ENCODE measurements around the gene HADHA. TPM values are rescaled to one million over a fixed set of nuclear protein-coding genes. Genes with fewer than 3 reads are reported as not detected.

The HADHA gene
- total RNA-seq, 1 donor from 2014 or later = 115 TPM

DNA sequence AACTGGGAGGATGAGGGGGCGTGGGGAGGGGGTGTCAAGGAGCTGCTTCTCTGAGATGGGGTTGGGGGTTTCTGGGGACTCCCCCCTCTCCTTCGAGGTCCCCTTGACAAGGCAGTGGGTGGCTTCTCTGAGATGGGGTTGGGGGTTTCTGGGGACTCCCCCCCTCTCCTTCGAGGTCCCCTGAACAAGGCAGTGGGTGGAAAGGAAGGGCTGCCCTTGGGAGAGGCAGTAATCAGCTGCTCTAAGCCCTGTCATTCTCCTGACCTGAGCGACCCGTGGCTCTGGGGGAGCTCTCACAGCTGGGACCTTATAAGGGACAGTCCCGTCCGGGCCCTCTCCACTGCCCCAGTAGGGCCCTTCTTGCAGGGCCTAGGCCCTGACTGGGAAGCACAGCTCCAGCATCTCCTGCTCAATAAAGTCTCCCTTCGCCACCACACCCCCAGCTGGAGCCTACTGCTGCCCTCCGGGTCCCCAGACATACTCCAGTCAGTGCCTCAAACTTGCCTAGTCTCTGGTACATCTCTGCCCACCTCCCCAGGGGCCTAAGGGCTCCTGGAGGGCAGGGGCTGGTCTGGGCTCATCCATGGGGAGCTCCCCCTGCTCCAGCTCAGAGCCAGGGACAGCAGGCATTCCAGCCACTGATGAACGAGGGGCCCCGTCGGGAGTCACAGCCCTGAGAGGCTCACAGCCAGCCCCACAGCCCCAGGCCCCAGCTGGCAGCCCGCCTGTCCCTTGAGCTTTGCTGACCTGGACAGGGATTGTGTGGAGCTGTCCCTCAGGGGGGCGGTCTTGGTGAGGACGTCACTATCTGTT, 68.8 kb downstream of the HADHA start:
- Histone ChIP-seq H3K27me3 (ENCODE audit: control insufficient read depth, insufficient read depth, low read length) (peaks cover 35% of the 10 kb centered on the region), H3K4me3 (ENCODE audit: low read depth, low read length) (no peak overlapping the region), H3K36me3 (ENCODE audit: control insufficient read depth, insufficient read depth, low read length) (no peaks in the 10 kb centered on the region)
- DNase-seq (ENCODE audit: low read depth) = no peak
- TF ChIP-seq, protein P1, sequence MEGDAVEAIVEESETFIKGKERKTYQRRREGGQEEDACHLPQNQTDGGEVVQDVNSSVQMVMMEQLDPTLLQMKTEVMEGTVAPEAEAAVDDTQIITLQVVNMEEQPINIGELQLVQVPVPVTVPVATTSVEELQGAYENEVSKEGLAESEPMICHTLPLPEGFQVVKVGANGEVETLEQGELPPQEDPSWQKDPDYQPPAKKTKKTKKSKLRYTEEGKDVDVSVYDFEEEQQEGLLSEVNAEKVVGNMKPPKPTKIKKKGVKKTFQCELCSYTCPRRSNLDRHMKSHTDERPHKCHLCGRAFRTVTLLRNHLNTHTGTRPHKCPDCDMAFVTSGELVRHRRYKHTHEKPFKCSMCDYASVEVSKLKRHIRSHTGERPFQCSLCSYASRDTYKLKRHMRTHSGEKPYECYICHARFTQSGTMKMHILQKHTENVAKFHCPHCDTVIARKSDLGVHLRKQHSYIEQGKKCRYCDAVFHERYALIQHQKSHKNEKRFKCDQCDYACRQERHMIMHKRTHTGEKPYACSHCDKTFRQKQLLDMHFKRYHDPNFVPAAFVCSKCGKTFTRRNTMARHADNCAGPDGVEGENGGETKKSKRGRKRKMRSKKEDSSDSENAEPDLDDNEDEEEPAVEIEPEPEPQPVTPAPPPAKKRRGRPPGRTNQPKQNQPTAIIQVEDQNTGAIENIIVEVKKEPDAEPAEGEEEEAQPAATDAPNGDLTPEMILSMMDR (IDR thresholded peaks at IDR 0.05; ENCODE audit: insufficient read depth, low read length, poor library complexity, severe bottlenecking) = no peak

DNA sequence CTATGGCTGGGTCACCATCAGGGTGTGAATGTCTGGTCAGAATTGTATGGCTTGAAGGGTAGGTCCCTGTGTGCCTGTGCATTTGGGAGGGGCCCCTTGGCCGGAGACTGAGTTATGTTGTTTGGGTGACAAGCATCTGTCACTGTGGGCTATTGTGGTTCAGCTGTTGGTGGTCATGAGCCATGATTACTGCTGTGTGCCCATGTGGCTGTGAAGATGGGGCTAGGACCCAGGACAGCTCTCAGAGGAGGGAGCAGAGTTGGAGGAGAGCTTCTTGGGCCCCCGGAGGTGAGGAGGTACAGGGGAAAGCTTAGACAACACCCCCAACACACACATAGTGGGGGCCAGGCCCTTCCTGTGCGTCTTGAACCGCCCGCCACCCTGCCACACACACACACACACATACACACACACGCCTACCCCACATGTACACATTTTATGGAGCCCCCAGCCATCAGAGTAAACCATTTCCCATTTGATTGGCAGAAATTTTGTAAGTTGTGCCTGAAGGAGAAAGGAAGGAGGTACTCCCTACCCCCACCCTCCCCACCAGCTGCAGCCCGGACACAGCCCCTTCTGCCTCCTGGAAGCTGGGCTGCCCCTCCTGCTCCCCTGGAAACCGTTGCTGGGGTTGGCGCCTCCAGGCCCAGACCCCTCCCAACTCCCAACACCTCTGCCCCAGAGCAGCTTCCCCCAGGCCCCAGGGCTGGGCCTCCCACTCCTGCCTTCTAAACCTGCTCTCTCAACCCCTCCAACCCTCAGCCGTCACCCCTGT, 69.6 kb downstream of the HADHA start:
- no peak overlapping the region for H3K4me3 ChIP-seq (ENCODE audit: low read depth, low read length)
- TF ChIP-seq, protein P1 (IDR thresholded peaks at IDR 0.05; ENCODE audit: insufficient read depth, low read length, poor library complexity, severe bottlenecking) = no peak
- no peak for DNase-seq (ENCODE audit: low read depth)
- peaks cover 35% of the 10 kb centered on the region for H3K27me3 ChIP-seq (ENCODE audit: control insufficient read depth, insufficient read depth, low read length)
- H3K36me3 ChIP-seq (ENCODE audit: control insufficient read depth, insufficient read depth, low read length) = no peaks in the 10 kb centered on the region

DNA sequence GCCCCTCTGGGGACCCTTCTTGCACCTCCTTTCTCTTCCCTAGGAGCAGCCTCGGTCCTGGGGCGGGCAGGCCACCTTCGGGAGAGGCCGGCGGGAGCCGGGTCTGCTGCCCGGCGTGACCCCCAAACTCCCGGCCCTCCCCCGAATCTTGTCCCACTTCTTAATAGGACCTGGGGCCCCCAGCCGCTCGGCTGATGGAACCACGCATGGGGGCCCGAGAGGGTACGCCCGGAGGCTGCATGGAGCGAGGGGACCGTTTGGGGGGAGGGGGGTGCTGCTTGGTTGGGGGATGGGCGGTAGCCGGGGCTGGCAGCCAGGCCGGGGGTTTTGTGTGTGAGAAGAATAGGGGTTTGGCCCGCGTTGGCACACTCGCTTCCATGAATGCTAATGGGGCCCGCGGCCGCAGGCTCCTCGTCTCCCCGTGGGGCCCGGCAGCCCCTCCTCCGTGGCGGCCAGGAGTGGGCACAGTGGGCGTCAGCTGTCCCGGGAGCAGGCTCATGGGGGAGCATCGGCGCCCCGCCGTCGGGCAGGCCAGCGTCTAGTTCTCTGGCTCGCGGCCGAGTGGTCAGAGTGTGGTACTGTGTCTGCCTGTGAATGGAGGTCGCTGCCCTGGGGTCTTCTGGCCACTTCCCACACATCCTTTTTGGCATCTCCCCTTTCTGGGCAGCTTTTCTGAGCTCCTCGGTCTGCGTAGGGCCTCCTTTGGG, 70.5 kb downstream of the HADHA start:
- TF ChIP-seq, protein P1 (IDR thresholded peaks at IDR 0.05; ENCODE audit: insufficient read depth, low read length, poor library complexity, severe bottlenecking) = no peak
- no peak overlapping the region for H3K4me3 ChIP-seq (ENCODE audit: low read depth, low read length)
- peaks cover 35% of the 10 kb centered on the region for H3K27me3 ChIP-seq (ENCODE audit: control insufficient read depth, insufficient read depth, low read length)
- no peaks in the 10 kb centered on the region for H3K36me3 ChIP-seq (ENCODE audit: control insufficient read depth, insufficient read depth, low read length)
- no peak for DNase-seq (ENCODE audit: low read depth)

DNA sequence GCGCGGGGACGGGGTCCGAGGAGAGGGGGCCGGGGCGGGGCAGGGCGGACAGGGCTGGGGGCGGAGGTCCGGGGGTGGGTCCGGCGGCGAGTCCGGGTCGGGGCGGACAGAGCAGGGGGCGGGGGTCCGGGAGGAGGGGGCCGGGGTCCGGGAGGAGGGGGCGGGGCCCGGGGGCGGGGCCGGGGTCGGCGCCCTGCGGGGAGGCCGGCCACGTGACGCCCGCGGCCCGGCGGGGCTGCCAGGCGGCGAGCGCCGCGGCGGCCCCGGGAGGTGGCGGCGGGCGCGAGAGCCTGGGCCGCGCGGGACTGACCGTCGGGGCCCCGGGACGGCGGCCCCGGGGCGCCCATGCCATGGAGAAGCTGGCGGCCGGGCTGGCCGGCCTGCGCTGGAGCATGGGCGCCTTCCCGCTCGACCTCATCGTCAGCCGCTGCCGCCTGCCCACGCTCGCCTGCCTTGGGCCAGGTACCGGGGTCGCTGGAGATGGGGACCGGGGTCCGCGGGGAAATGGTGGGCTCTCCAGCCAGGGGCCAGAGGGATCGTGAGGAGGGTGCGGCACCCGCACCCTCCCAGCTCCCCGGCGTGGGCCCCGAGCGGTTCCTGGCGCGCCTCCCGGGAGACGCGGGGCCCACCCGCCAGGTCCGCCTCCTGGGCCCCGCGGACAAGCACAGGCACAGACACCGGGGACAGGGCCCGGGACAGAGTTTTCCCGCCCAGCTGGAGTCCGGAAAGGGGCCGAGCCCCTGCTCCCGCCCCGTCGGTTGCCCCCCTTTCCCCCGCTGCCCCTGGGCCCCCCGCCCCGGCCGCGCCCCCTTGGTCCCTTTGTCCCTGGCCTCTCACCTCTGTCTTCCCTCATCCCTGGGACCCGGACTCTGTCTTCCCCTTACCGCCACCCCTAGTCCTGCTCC, 71.3 kb downstream of the HADHA start, which contains the start of gene GAREM2:
TSS of gene GAREM2 (plus strand) at position 218 of the 905 bp plus-strand sequence. CDS start at position 351, 133 bp downstream.
- peaks cover 35% of the 10 kb centered on the region for H3K27me3 ChIP-seq (ENCODE audit: control insufficient read depth, insufficient read depth, low read length)
- TF ChIP-seq, protein P1 (IDR thresholded peaks at IDR 0.05; ENCODE audit: insufficient read depth, low read length, poor library complexity, severe bottlenecking) = no peak
- H3K4me3 ChIP-seq (ENCODE audit: low read depth, low read length) = peak within 1 kb of the TSS; percentile 34
- DNase-seq (ENCODE audit: low read depth) = no peak
- H3K36me3 ChIP-seq (ENCODE audit: control insufficient read depth, insufficient read depth, low read length) = no peaks in the 10 kb centered on the region

Measured in kidney epithelial cell (primary cell).